G401.6 (cell line): ENCODE results near the gene VAPB.

Experiments
- FAIRE-seq: peaks from 2 replicates; lab custom pipeline; 2012; peaks lifted over from hg19 to GRCh38; lab: Jason Lieb, UNC

Gene VAPB

GRCh38 chr20:58377766-58378401, 11.1 kb upstream of the VAPB start:
- FAIRE-seq, result no peak

DNA sequence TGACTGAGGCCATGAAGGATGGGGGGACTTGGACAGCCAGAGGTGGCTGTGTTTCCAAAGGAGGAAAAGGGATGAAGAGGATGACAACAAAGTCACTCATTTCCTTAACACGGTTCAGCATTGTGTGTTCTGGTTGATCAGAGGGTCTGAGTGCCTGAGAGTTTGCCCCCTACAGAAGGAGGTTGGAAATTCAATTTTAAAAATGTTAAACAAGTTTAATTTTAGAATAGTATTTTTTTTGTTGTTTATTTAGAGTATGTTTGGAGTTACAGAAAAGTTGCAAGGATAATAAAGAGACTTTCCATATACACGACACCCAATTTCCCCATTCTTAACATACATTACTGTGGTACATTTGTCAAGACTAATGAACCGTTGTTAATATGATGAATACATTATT, 10.3 kb upstream of the VAPB start:
- no peak for FAIRE-seq

- no peak for FAIRE-seq
Observed at GRCh38 chr20:58381627-58382026, 7.4 kb upstream of the VAPB start.

DNA sequence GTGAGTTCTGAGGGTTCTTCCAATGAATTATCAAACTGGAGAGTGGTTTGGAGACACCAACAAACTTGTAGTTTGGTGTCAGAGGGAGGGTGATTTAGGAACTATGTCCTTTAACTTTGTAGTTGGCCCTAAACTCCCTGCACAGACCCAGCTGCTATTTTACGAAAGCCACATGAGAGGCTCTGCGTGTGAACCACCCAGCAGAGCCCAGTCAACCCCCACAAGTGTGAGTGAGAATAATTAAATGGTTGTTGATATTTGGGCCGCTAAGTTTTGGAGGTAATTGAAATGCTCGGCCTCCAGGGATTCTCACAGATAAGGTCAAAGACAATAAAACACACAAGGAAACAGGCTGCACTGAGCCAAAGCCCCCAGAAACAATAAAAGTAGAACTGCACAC, 6.9 kb upstream of the VAPB start:
- no peak for FAIRE-seq

GRCh38 chr20:58384821-58385220, 4.2 kb upstream of the VAPB start:
- no peak for FAIRE-seq

DNA sequence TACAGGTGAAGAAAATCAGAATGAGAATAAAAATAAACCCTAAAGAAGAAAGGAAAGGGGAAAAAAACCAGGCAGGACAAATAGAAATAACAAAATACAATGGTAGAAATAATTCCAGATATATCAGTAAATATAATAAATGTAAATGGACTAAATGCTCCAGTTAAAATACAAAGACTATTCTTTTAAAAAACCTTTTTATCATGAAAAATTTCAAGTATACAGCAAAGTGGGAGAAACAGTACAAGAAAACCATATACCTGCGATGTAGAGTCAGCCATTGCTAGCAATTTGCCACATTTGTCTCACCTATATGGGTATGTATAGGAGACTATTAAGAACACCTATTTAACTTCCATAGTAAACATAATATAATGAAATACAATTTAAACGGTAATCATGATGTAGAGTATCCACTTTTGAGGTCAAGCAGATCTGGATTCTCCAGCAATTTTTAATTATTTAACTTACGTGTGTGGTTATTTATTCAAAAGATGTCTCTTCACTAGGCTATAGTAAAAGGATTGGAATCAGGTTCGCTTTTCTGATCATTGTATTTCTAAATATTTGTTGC, 914 bp upstream of the VAPB start:
- FAIRE-seq, result no peak

- FAIRE-seq, result no peak
Observed at GRCh38 chr20:58389324-58389967, 417 bp downstream of the VAPB start.

GRCh38 chr20:58389968-58390658, 1.1 kb downstream of the VAPB start:
- FAIRE-seq, result no peak

DNA sequence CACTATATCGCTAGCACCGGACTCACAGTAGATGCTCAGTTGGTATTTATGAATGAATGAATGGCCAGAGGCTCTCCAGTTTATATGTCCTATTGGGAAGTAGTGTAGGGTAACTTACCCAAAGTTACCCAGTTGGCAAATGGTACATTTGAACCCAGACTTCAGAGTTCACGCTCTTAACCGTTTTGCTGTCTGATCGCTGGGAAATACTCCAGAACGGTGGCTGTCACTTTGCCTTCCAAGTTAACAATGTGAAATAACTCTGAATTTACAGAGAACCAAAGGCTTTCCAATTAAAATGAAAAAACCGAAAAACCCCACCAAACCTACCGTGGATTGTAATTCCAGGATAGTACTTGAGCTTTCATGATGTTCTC, 1.6 kb downstream of the VAPB start:
- FAIRE-seq, result no peak

DNA sequence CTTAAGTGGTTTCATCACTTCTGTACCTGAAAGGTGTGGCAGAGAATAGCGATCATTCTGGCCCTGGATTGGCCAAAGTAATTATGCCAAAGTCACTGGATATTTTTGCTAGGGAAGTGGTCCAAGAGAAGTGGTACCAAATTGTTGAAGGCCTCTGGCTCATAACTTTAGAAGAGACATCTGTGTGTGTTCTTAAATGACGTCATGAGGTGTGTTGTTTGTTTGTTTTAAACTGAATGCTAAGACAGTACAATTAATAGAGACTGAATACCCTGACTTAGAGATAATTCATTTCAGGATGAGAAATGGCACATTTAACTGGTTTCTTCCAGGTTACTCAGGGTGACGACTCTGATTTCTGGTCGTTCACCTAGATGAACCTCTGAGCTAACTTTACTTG, 3.3 kb downstream of the VAPB start:
- no peak for FAIRE-seq

GRCh38 chr20:58393299-58393698, 4.3 kb downstream of the VAPB start:
- no peak for FAIRE-seq

- no peak for FAIRE-seq
Observed at GRCh38 chr20:58394801-58395200, 5.8 kb downstream of the VAPB start.

DNA sequence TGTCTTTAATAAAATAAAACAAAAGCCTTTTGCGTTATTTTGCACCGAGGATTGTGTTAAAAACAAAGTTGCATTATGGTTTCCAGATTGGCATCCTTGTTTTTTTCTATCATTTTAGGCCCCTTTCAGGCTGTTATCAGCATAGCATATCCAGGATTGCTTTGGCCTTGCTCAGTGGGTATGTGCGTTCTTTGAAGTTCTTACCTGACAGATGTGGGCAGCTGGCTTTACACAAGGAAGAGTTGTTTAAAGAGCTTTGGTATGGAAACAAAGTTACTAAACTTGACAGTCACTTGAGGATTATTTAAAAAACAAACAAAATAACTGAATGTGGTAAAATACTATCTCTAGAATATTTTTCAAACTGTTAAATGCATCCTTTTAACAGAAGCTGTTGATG, 6.6 kb downstream of the VAPB start:
- no peak for FAIRE-seq

- FAIRE-seq, result no peak
Observed at GRCh38 chr20:58397429-58397828, 8.4 kb downstream of the VAPB start.

DNA sequence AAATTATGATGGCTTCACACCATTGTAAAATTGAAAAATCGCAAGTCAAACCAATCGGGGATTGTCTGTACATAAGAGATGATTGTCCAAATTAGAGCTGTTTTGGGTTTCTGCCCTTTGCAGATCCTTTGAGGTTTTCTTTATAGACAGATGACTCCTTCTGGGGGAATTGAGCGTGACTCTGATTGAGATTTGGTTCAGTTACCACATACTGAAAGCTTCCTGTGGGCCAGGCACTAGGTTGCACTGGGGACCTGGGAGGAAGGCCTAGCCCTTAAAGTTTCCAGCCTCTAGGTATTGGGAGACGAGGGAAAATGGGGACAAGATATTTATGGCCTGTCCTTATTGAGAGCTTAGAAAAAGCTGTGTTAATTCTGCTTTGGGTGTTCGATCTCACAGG, 9.2 kb downstream of the VAPB start:
- no peak for FAIRE-seq

GRCh38 chr20:58399926-58400325, 10.9 kb downstream of the VAPB start:
- no peak for FAIRE-seq

GRCh38 chr20:58401162-58401561, 12.1 kb downstream of the VAPB start:
- FAIRE-seq, result no peak

GRCh38 chr20:58402305-58402704, 13.3 kb downstream of the VAPB start:
- no peak for FAIRE-seq

GRCh38 chr20:58402827-58403226, 13.8 kb downstream of the VAPB start:
- no peak for FAIRE-seq

GRCh38 chr20:58403272-58403671, 14.2 kb downstream of the VAPB start:
- FAIRE-seq, result no peak

- no peak for FAIRE-seq
Observed at GRCh38 chr20:58405504-58406291, 16.7 kb downstream of the VAPB start.

DNA sequence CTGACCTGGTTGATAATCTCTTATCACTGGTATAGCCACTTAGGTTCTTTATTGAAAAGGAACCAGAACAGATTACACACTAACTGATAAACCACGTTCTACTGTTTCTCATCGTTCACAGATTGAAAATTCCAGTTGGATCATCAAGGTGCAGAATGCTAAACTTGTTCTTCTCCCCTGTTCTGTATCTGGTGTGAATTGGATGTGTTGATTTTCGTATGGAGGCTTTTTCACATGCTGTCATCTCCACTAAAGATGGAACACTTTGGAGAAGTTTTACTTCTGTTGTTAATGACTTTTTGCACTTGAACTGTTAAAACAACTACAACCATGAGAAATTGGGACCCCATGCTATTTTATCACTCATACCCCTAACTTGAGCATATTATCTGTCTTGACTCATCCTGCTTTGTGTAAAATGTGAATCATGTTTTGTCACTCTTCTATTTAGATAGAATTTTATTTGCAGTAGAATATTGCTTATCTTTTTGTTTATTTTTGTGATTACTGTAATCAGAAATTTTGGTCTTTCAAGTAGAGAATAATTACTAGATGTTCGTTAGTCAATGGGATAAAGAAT, 17.5 kb downstream of the VAPB start:
- FAIRE-seq, result no peak
